Loucy (cell line): ENCODE results near the gene JAZF1.

Experiments
- H2AFZ ChIP-seq: fragments of 200-600 bp; sonication (generic); 2 replicates; pipeline ENCODE4 v1.6.0; 2016; ENCODE audit warnings: antibody characterized with exemption, mild to moderate bottlenecking, low read length, moderate library complexity
- H3F3A ChIP-seq: fragments of 200-600 bp; 2 replicates; pipeline ENCODE4 v1.6.0; 2016; ENCODE audit warnings: antibody characterized with exemption, low read depth, mild to moderate bottlenecking
- H3K27me3 ChIP-seq: fragments of 200-600 bp; sonication (generic); 2 replicates; pipeline ENCODE4 v1.6.1; 2014; ENCODE audit warnings: low read length, mild to moderate bottlenecking; ENCODE audit not compliant: insufficient read depth, poor library complexity, severe bottlenecking
- H3K36me3 ChIP-seq: fragments of 200-600 bp; sonication (generic); 2 replicates; pipeline ENCODE4 v1.6.1; 2016; ENCODE audit warnings: low read length; ENCODE audit not compliant: insufficient read depth
- H3K4me1 ChIP-seq: fragments of 200-600 bp; sonication (generic); 2 replicates; pipeline ENCODE4 v1.5.1; 2014; ENCODE audit warnings: low read length, mild to moderate bottlenecking; ENCODE audit not compliant: insufficient read depth, poor library complexity, severe bottlenecking
- H3K4me2 ChIP-seq: fragments of 200-600 bp; sonication (generic); 2 replicates; pipeline ENCODE4 v1.6.0; 2014; ENCODE audit warnings: antibody characterized with exemption, low read length, low read depth, mild to moderate bottlenecking; ENCODE audit not compliant: poor library complexity, severe bottlenecking
- H3K4me3 ChIP-seq: fragments of 200-600 bp; sonication (generic); 2 replicates; pipeline ENCODE4 v1.5.1; 2014; ENCODE audit warnings: low read length, mild to moderate bottlenecking, mixed read lengths; ENCODE audit not compliant: poor library complexity, severe bottlenecking
- H3K79me2 ChIP-seq: fragments of 200-600 bp; sonication (generic); 2 replicates; pipeline ENCODE4 v1.6.1; 2014; ENCODE audit warnings: low read length; ENCODE audit not compliant: insufficient read depth
- H3K9ac ChIP-seq: fragments of 200-600 bp; sonication (generic); 2 replicates; pipeline ENCODE4 v1.6.0; 2014; ENCODE audit warnings: mild to moderate bottlenecking, low read depth, low read length, moderate library complexity; ENCODE audit not compliant: poor library complexity, severe bottlenecking
- H3K9me2 ChIP-seq: fragments of 200-600 bp; sonication (generic); replicated peaks from 2 replicates; pipeline ENCODE4 v1.6.1; 2016; ENCODE audit warnings: low read depth, low read length, mixed read lengths
- H3K9me3 ChIP-seq: fragments of 200-600 bp; sonication (generic); 2 replicates; pipeline ENCODE4 v1.6.1; 2014; ENCODE audit warnings: mild to moderate bottlenecking, antibody characterized with exemption, low read length, low read depth; ENCODE audit not compliant: insufficient read depth
- H4K20me1 ChIP-seq: fragments of 200-600 bp; sonication (generic); 2 replicates; pipeline ENCODE4 v1.6.0; 2014; ENCODE audit warnings: antibody characterized with exemption, low read length, mild to moderate bottlenecking; ENCODE audit not compliant: insufficient read depth, poor library complexity, severe bottlenecking
- CTCF ChIP-seq: fragments of 200-600 bp; sonication (generic); conservative IDR thresholded peaks from 2 replicates; pipeline ENCODE4 v1.5.1; 2014; ENCODE audit warnings: mild to moderate bottlenecking, antibody characterized with exemption, low read length
- EZH2phosphoT487 ChIP-seq: fragments of 200-600 bp; IDR thresholded peaks from 2 replicates; pipeline ENCODE4 v1.6.1; 2018; ENCODE audit warnings: antibody characterized with exemption, mild to moderate bottlenecking, moderate library complexity, borderline replicate concordance

Gene JAZF1

GRCh38 chr7:28177836-28178235, 2.8 kb downstream of the JAZF1 start:
- H3K9me3 ChIP-seq = no peaks in the 10 kb centered on the region
- peaks cover 36% of the 10 kb centered on the region for H3K4me1 ChIP-seq
- H2AFZ ChIP-seq = no peak overlapping the region
- no peak for TF ChIP-seq CTCF
- no peak for TF ChIP-seq EZH2phosphoT487
- H4K20me1 ChIP-seq = peaks cover 7% of the 10 kb centered on the region
- no peak overlapping the region for H3K9ac ChIP-seq
- H3F3A ChIP-seq = peaks cover 18% of the 10 kb centered on the region
- peak overlapping the region; percentile 2 for H3K4me2 ChIP-seq
- no peak overlapping the region for H3K4me3 ChIP-seq
- no peaks in the 10 kb centered on the region for H3K9me2 ChIP-seq
- H3K27me3 ChIP-seq = no peaks in the 10 kb centered on the region
- H3K36me3 ChIP-seq = no peaks in the 10 kb centered on the region
- H3K79me2 ChIP-seq = peaks cover 31% of the 10 kb centered on the region; the same call in 1 of the 2 replicates

DNA sequence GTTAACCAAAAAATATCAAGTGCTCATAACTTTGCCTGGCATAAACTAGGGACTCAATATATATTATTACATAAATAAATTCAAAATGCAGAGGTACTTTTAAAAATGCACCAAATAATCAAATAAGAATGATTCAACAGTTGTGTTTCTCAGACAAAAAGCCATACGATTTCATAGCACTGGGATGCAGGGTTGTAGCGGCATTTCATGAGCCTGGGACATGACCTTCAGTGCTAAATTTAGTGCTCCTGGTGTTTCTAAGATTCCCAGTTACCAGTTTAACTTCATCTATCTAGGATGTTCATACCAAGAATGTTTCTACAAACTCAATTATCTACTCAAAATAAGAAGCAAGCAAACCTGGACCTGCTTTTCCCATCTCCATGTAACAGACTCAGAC, 4.0 kb downstream of the JAZF1 start:
- Histone ChIP-seq H3K36me3 (no peaks in the 10 kb centered on the region), H2AFZ (no peak overlapping the region), H3K27me3 (no peaks in the 10 kb centered on the region), H3K79me2 (peaks cover 34% of the 10 kb centered on the region; the same call in 1 of the 2 replicates), H3K9ac (no peak overlapping the region), H3K9me3 (no peaks in the 10 kb centered on the region), H3K9me2 (no peaks in the 10 kb centered on the region), H3K4me2 (peak overlapping the region; percentile 2), H3F3A (peaks cover 18% of the 10 kb centered on the region), H3K4me3 (no peak overlapping the region), H4K20me1 (peaks cover 7% of the 10 kb centered on the region), H3K4me1 (peaks cover 28% of the 10 kb centered on the region)
- no peak for TF ChIP-seq CTCF

- Histone ChIP-seq H3K36me3 (no peaks in the 10 kb centered on the region), H3K9me2 (no peaks in the 10 kb centered on the region), H3K79me2 (peaks cover 35% of the 10 kb centered on the region; the same call in 1 of the 2 replicates), H3K9ac (no peak overlapping the region), H4K20me1 (peaks cover 7% of the 10 kb centered on the region), H3K27me3 (no peaks in the 10 kb centered on the region), H3K4me1 (peaks cover 25% of the 10 kb centered on the region), H3K4me3 (no peak overlapping the region), H3K9me3 (no peaks in the 10 kb centered on the region), H3F3A (peaks cover 18% of the 10 kb centered on the region), H2AFZ (no peak overlapping the region), H3K4me2 (peak overlapping the region; percentile 2)
- no peak for TF ChIP-seq EZH2phosphoT487
- no peak for TF ChIP-seq CTCF
Measured at GRCh38 chr7:28176174-28176573, 4.4 kb downstream of the JAZF1 start.
